ENCODE data around the gene SLC15A3. TPM values are rescaled to one million over a fixed set of nuclear protein-coding genes. Genes with fewer than 3 reads are reported as not detected.

Gene SLC15A3
- total RNA-seq, 2 experiments from 2014 or later: 12.6 to 41.4 TPM

DNA sequence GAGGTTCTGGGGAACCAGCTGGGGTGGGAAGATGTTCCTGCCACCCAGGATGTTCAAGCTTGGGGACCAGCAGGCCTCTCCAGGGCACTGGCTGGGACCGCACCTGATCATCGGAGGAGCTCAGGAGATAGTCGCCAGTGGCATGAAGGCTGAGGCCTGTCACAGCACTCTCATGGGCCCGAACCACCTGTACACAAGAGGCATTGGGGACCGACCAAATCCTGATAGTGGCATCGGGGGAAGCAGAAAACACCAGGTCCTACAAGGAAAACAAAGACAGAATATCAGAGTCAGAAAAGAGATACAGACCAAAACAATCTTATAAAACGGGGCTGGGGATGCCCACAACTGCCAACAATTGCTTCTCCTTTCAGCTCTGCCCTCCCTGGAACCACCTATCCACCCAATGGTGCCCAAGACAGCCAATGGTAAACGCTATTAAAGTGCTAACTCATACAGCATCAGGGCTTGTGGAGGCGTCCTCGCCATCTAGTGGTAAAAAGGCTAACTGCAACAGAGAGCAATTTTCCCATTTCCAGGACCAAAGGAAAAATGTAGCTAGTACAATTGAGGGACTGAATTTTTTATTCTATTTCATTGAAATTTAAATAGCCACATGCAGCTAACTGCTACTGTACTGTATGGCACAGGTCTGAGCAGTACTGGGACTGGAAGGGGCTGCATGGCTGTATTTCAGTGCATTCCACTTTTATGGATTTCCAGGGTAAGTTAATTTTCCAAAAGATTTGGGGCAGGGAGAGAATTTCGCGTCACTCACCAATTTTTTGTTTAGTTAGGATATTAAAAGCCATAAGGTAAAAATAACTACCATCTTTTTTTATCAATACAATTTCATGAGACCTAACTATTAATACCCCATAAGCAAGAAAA is 52.7 kb downstream of the SLC15A3 start:
- Histone ChIP-seq H4K20me1 (ENCODE audit: insufficient read depth, low read length) (peaks cover 12% of the 10 kb centered on the region), H3K27ac (ENCODE audit: low read depth, low read length, poor library complexity, severe bottlenecking) (no peak overlapping the region), H3K9me3 (ENCODE audit: low read length) (no peaks in the 10 kb centered on the region), H3K9me2 (ENCODE audit: insufficient read depth, low read length) (no peaks in the 10 kb centered on the region), H3K4me3 (ENCODE audit: low read depth, low read length, poor library complexity, severe bottlenecking) (no peak overlapping the region), H3K4me2 (ENCODE audit: low read length) (no peak overlapping the region), H3K4me1 (ENCODE audit: insufficient read depth, low read length, poor library complexity, severe bottlenecking) (peaks cover 2% of the 10 kb centered on the region), H3K36me3 (ENCODE audit: insufficient read depth, low read length) (peaks cover 99% of the 10 kb centered on the region), H2AFZ (ENCODE audit: low read length) (no peak overlapping the region), H3K79me2 (ENCODE audit: insufficient read depth, low read depth, low read length) (peaks cover 15% of the 10 kb centered on the region)
- intact Hi-C loops (cut with micrococcal nuclease; ENCODE audit: unreplicated experiment): loop anchor here (1.0 to 10.0 kb wide), 2 partner anchors 56 to 68 kb away; partner anchors contain the start of gene SLC15A3
- BruUV-seq (replicated peaks): no TSS peak
- peak; percentile 51 for DNase-seq (ENCODE audit: low spot score)
- ChIA-PET POLR2A (no interaction called here), CTCF (ENCODE audit: unreplicated experiment) (interaction anchor here (0.5 to 2.0 kb wide), 7 partner anchors 12 to 219 kb away, joined by 3 to 12 read pairs (median 4); partner anchors contain the start of genes TMEM109 and TMEM132A)
- TF ChIP-seq, protein P1, sequence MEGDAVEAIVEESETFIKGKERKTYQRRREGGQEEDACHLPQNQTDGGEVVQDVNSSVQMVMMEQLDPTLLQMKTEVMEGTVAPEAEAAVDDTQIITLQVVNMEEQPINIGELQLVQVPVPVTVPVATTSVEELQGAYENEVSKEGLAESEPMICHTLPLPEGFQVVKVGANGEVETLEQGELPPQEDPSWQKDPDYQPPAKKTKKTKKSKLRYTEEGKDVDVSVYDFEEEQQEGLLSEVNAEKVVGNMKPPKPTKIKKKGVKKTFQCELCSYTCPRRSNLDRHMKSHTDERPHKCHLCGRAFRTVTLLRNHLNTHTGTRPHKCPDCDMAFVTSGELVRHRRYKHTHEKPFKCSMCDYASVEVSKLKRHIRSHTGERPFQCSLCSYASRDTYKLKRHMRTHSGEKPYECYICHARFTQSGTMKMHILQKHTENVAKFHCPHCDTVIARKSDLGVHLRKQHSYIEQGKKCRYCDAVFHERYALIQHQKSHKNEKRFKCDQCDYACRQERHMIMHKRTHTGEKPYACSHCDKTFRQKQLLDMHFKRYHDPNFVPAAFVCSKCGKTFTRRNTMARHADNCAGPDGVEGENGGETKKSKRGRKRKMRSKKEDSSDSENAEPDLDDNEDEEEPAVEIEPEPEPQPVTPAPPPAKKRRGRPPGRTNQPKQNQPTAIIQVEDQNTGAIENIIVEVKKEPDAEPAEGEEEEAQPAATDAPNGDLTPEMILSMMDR (conservative IDR thresholded peaks at IDR 0.05; ENCODE audit: low read length): peak; percentile 99
- TF ChIP-seq EZH2phosphoT487 (IDR thresholded peaks at IDR 0.05; ENCODE audit: borderline replicate concordance, low read depth, low read length): no peak

DNA sequence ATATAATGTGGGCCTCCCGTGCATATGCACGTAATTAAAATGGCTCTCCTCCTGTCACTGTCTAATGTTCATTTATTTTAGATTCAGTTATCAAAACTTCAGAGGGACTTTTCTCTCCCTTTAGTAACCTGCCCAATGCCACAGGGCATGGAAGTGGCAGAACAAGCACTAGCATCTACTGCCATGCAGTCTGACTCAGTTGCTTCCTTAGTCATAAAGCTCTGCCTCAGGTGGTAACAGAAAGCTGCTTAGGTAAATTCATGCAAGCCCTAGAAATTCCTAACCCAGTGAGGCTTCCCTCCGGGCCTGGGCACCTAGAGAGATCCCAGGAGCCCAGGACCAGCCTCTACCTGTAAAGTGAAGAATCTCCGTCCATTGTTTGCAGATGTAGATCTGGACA is 54.5 kb downstream of the SLC15A3 start:
- Histone ChIP-seq H4K20me1 (ENCODE audit: insufficient read depth, low read length) (no peaks in the 10 kb centered on the region), H3K36me3 (ENCODE audit: insufficient read depth, low read length) (peaks cover 99% of the 10 kb centered on the region), H3K4me3 (ENCODE audit: low read depth, low read length, poor library complexity, severe bottlenecking) (no peak overlapping the region), H2AFZ (ENCODE audit: low read length) (no peak overlapping the region), H3K9me2 (ENCODE audit: insufficient read depth, low read length) (no peaks in the 10 kb centered on the region), H3K9me3 (ENCODE audit: low read length) (no peaks in the 10 kb centered on the region), H3K4me2 (ENCODE audit: low read length) (no peak overlapping the region), H3K27ac (ENCODE audit: low read depth, low read length, poor library complexity, severe bottlenecking) (no peak overlapping the region), H3K4me1 (ENCODE audit: insufficient read depth, low read length, poor library complexity, severe bottlenecking) (no peaks in the 10 kb centered on the region), H3K79me2 (ENCODE audit: insufficient read depth, low read depth, low read length) (no peaks in the 10 kb centered on the region)
- CTCF ChIA-PET (ENCODE audit: unreplicated experiment): interaction anchor here (0.6 kb wide), 1 partner anchor 67 kb away, joined by 3 read pairs; no protein-coding TSS in a partner anchor
- POLR2A ChIA-PET: interaction anchor here (1.0 kb wide), 1 partner anchor 18 kb away, joined by 3 read pairs; no protein-coding TSS in a partner anchor
- no TSS peak for BruUV-seq (replicated peaks)
- TF ChIP-seq EZH2phosphoT487 (IDR thresholded peaks at IDR 0.05; ENCODE audit: borderline replicate concordance, low read depth, low read length): no peak
- TF ChIP-seq, protein P1 (conservative IDR thresholded peaks at IDR 0.05; ENCODE audit: low read length): no peak
- intact Hi-C loops (cut with micrococcal nuclease; ENCODE audit: unreplicated experiment): loop anchor here (10.0 kb wide), 1 partner anchor 57 kb away; the partner anchor contains the start of gene SLC15A3
- no peak for DNase-seq (ENCODE audit: low spot score)

Measured in OCI-LY7 (cell line).